Kidney (tissue), 14 donors: Measurements from ENCODE around the gene COP1. TPM values are rescaled to one million over a fixed set of nuclear protein-coding genes. Genes with fewer than 3 reads are reported as not detected.
A peak's percentile ranks its signal among the peaks of the same experiment; 100 is the strongest.

Experiments used
- DNase-seq, 5 donors: peaks; one replicate each; pipeline ENCODE4 v3.0.0-alpha.2; 2013 to 2020
- FAIRE-seq: peaks from 2 replicates; lab custom pipeline; 2012; peaks lifted over from hg19 to GRCh38; lab: Jason Lieb, UNC
- H3K27ac ChIP-seq, 2 donors: one replicate each; pipeline ENCODE4 v1.7.0; 2013; ENCODE audit warnings: low read depth in 2 of 2, low read length in 2 of 2, inconsistent platforms in 1 of 2
- H3K27me3 ChIP-seq: one replicate; pipeline ENCODE4 v1.7.1; 2013; ENCODE audit warnings: low read length, inconsistent platforms; ENCODE audit not compliant: control insufficient read depth, insufficient read depth
- H3K36me3 ChIP-seq, 3 donors: one replicate each; pipeline versions ENCODE4 v1.7.0 to v1.7.1; 2013; ENCODE audit warnings: low read length in 3 of 3, control low read depth in 1 of 3, inconsistent platforms in 1 of 3; ENCODE audit not compliant: insufficient read depth in 3 of 3, control insufficient read depth in 2 of 3
- H3K4me1 ChIP-seq, 3 donors: one replicate each; pipeline versions ENCODE4 v1.7.0 to v1.7.1; 2013; ENCODE audit warnings: low read length in 3 of 3, inconsistent platforms in 1 of 3, low read depth in 1 of 3; ENCODE audit not compliant: control insufficient read depth in 2 of 3, insufficient read depth in 2 of 3
- H3K4me3 ChIP-seq, 3 donors: one replicate each; pipeline versions ENCODE4 v1.7.0 to v1.8.1; 2013; ENCODE audit warnings: low read length in 3 of 3, control low read depth in 1 of 3, inconsistent platforms in 1 of 3
- H3K9ac ChIP-seq, 3 donors: one replicate each; pipeline versions ENCODE4 v1.7.0 to v1.7.1; 2013; ENCODE audit warnings: low read length in 3 of 3, control low read depth in 1 of 3, inconsistent platforms in 1 of 3
- H3K9me3 ChIP-seq, 3 donors: one replicate each; pipeline versions ENCODE4 v1.7.0 to v1.7.1; 2013; ENCODE audit warnings: low read length in 3 of 3, control low read depth in 1 of 3, inconsistent platforms in 1 of 3; ENCODE audit not compliant: control insufficient read depth in 2 of 3, insufficient read depth in 1 of 3
- intact Hi-C: fragments of 100-400 bp; cut with DNase I; formaldehyde crosslinking; loops from one replicate; pipeline ENCODE4 v1.11.1; 2022
- polyA plus RNA-seq: library from polyadenylated mRNA; stranded (reverse); fragments of 350-450 nt; fragmentation: Illumina TruSeq; extraction: RNeasy Lipid Tissue Mini Kit (QIAGEN cat#74804); gene quantifications from one replicate; pipeline ENCODE4 v1.2.3, GENCODE V29; 2014; ENCODE audit warnings: low read depth, low replicate concordance; ENCODE audit not compliant: insufficient read depth
- total RNA-seq: library from RNA; stranded (reverse); fragmentation: NEBNext Ultra II Directional; extraction: Animal tissue kit (Norgen Biotek cat#: 25700); gene quantifications from one replicate; pipeline ENCODE4 v1.2.1, GENCODE V29; 2021
- TF ChIP-seq, protein P1 (sequence below): IDR thresholded peaks from 3 replicates; pipeline ENCODE4 v1.5.1; 2012; ENCODE audit warnings: mild to moderate bottlenecking, moderate library complexity, borderline replicate concordance; ENCODE audit not compliant: insufficient read depth; ENCODE audit errors: extremely low read depth
- donor health status: control.
- donor health status: control.
- donor health status: control.
- donor health status: control.
- donor health status: control.
- donor health status: DM: yes; HTN: yes; CAD: no.
- donor health status: Normal renal cell carcinoma (clear cell type).

Gene COP1
- total and polyA plus RNA-seq, 2 donors from 2014 or later: 38.3 to 40.2 TPM

DNA sequence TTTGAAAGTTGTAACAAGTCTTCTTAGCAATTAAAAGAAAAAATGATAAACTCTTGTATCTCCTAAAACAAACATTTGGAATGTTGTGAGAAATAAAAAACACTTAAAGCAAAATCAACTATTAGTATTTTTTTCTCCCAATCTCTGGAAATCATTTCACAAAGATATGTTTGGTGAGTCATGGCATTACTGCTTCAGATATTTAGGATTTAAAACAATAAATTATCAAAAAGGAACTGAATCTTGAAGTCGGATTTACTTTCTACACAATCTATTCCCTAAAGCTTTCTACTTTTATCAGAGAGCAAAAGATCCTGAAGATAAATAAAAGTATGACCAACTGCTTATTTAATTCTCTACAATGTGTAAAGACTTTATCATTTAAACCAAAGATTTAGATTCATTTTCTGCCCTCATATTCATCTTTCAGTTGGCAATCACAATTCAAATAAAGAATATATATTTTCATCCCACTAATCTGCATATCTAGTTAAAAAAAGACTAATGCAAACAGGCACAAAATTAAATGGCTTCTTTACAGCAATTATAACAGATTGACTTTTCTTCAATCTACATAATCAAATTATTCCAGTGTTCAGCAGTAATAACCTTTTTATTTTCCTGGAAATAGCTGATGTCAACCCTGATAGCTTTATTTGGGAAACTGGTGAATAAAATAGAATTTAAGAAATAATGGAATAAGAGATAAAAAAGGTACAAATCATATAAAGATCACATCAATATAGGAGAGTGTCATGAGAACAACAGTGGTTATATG lies 230.0 kb downstream of the COP1 start:
- intact Hi-C loops: no loop called here
- FAIRE-seq: peak; percentile 49
- H3K9ac ChIP-seq: no peak overlapping the region

DNA sequence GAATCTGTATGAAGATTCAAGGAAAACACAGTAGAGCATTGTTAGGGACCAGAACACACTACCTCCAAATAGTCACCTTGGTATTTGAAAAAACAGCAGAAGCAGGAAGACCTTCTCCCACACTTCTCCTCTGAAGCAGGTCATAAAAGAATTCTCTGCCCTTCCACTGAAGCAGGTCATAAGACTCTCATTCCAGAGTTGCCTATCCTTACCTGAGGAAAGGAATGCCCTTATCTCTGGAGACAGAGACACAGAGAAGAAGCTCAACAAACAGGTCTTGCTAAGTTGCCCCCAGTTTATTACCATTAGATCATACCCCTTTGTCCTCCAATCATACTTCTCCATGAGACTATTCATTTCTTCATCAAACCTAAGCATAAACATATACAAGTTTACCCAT lies 237.9 kb downstream of the COP1 start:
- FAIRE-seq: no peak
- DNase-seq: no peak

More for the DNA sequence above, 230.0 kb downstream of the COP1 start:
- no peak for DNase-seq
- no peaks in the 10 kb centered on the region for H3K4me1 ChIP-seq
- no peaks in the 10 kb centered on the region for H3K36me3 ChIP-seq
- H3K9me3 ChIP-seq: peaks cover 0 to 4% (median 0%) of the 10 kb centered on the region in 3 donors
- TF ChIP-seq, protein P1, sequence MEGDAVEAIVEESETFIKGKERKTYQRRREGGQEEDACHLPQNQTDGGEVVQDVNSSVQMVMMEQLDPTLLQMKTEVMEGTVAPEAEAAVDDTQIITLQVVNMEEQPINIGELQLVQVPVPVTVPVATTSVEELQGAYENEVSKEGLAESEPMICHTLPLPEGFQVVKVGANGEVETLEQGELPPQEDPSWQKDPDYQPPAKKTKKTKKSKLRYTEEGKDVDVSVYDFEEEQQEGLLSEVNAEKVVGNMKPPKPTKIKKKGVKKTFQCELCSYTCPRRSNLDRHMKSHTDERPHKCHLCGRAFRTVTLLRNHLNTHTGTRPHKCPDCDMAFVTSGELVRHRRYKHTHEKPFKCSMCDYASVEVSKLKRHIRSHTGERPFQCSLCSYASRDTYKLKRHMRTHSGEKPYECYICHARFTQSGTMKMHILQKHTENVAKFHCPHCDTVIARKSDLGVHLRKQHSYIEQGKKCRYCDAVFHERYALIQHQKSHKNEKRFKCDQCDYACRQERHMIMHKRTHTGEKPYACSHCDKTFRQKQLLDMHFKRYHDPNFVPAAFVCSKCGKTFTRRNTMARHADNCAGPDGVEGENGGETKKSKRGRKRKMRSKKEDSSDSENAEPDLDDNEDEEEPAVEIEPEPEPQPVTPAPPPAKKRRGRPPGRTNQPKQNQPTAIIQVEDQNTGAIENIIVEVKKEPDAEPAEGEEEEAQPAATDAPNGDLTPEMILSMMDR: no peak
- no peaks in the 10 kb centered on the region for H3K27me3 ChIP-seq
- H3K27ac ChIP-seq: no peak overlapping the region
- no peak overlapping the region for H3K4me3 ChIP-seq

DNA sequence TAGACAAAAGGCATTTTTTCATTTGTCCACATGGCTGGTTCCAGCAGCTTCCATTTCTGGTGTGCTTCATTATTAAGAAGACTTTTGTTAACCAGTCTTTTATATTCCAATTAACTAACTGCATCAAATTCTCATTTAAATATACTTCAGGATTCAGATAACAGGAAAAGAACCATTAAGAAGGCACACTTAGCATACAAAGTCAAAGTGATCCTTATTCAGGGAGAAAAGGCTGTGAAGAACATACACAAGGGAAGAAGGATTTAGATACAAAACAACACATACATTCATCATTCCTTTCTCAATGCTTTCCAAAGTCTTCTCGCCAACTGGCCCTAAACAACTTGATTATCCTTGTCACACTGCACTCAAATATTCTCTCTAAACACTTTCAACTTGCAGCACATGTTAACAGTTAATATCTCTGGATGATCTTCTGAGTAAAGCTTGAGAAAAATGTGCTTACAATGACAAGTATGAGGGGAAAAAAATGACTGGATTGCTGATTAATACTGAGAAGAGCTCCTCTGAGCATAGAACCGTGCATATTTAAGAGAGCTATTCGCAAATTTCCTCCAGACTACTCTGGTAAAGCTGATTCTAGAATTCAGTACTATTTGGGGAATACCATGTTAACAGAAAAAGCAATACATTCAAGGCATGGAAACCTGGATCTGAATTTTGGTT lies 238.5 kb downstream of the COP1 start:
- FAIRE-seq (no peak), DNase-seq (no peak)
- H3K9me3 ChIP-seq: no peaks in the 10 kb centered on the region
- H3K36me3 ChIP-seq: peaks cover 0 to 2% (median 0%) of the 10 kb centered on the region in 3 donors
- TF ChIP-seq, protein P1: no peak
- H3K27me3 ChIP-seq: no peaks in the 10 kb centered on the region
- no peaks in the 10 kb centered on the region for H3K4me1 ChIP-seq
- H3K9ac ChIP-seq: no peak overlapping the region
- intact Hi-C loops: no loop called here
- H3K27ac ChIP-seq: no peak overlapping the region
- no peak overlapping the region for H3K4me3 ChIP-seq

More for the DNA sequence above, 237.9 kb downstream of the COP1 start:
- Histone ChIP-seq H3K27me3 (no peaks in the 10 kb centered on the region), H3K36me3 (peaks cover 0 to 2% (median 0%) of the 10 kb centered on the region in 3 donors), H3K27ac (no peak overlapping the region), H3K4me1 (no peaks in the 10 kb centered on the region), H3K4me3 (no peak overlapping the region), H3K9ac (no peak overlapping the region), H3K9me3 (no peaks in the 10 kb centered on the region)
- TF ChIP-seq, protein P1: no peak
- intact Hi-C loops: no loop called here
